ENCODE measurements around the gene RNF157. TPM values are rescaled to one million over a fixed set of nuclear protein-coding genes. Genes with fewer than 3 reads are reported as not detected.
"Not testable (repeated sequence)": the region's sequence is repeated elsewhere in the genome, so short reads cannot be mapped to it uniquely, and the experiment has no call there.

RNF157 gene
- total and polyA plus RNA-seq, 9 donors = 1.3 to 4.3 (median 2.5) TPM

GRCh38 chr17:76247304-76247703, 7.0 kb upstream of the RNF157 start:
- DNase-seq = no peak
- Histone ChIP-seq H3K9me3 (no peaks in the 10 kb centered on the region), H3K4me3 (no peak overlapping the region), H3K27me3 (no peaks in the 10 kb centered on the region), H3K4me1 (ENCODE audit: insufficient read depth) (no peaks in the 10 kb centered on the region), H3K27ac (no peak overlapping the region), H3K36me3 (no peaks in the 10 kb centered on the region)
- no peak for TF ChIP-seq POLR2A (IDR thresholded peaks at IDR 0.05)
- TF ChIP-seq CTCF (IDR thresholded peaks at IDR 0.05) = no peak
- TF ChIP-seq EP300 (IDR thresholded peaks at IDR 0.05) = no peak
- 83 to 89% (median 83%) methylated on average over 8 of the region's 8 CpGs for WGBS, 3 donors
- intact Hi-C loops (cut with DNase I) = no loop called here

GRCh38 chr17:76246080-76247066, 6.1 kb upstream of the RNF157 start:
- Histone ChIP-seq H3K36me3 (no peaks in the 10 kb centered on the region), H3K27me3 (no peaks in the 10 kb centered on the region), H3K9me3 (no peaks in the 10 kb centered on the region), H3K27ac (no peak overlapping the region), H3K4me1 (ENCODE audit: insufficient read depth) (no peaks in the 10 kb centered on the region), H3K4me3 (no peak overlapping the region)
- intact Hi-C loops (cut with DNase I) = no loop called here
- WGBS, 3 donors = 64 to 73% (median 67%) methylated on average over 7 of the region's 7 CpGs
- no peak for DNase-seq
- TF ChIP-seq EP300 (IDR thresholded peaks at IDR 0.05) = no peak
- TF ChIP-seq POLR2A (IDR thresholded peaks at IDR 0.05) = no peak
- no peak for TF ChIP-seq CTCF (IDR thresholded peaks at IDR 0.05)

- H3K9me3 ChIP-seq; H3K27me3 ChIP-seq; H3K4me1 ChIP-seq (ENCODE audit: insufficient read depth); intact Hi-C loops (cut with DNase I); H3K36me3 ChIP-seq; H3K4me3 ChIP-seq; H3K27ac ChIP-seq; DNase-seq: not testable (repeated sequence)
- 87 to 97% (median 93%) methylated on average over 8 of the region's 8 CpGs for WGBS, 3 donors
Observed at GRCh38 chr17:76244721-76245120, 4.4 kb upstream of the RNF157 start.

GRCh38 chr17:76243826-76244679, 3.8 kb upstream of the RNF157 start:
- Histone ChIP-seq H3K27ac (no peak overlapping the region), H3K4me1 (ENCODE audit: insufficient read depth) (no peaks in the 10 kb centered on the region), H3K9me3 (no peaks in the 10 kb centered on the region), H3K27me3 (no peaks in the 10 kb centered on the region), H3K36me3 (no peaks in the 10 kb centered on the region), H3K4me3 (no peak overlapping the region)
- DNase-seq = no peak
- TF ChIP-seq EP300 (IDR thresholded peaks at IDR 0.05) = no peak
- TF ChIP-seq POLR2A (IDR thresholded peaks at IDR 0.05) = no peak
- no peak for TF ChIP-seq CTCF (IDR thresholded peaks at IDR 0.05)
- intact Hi-C loops (cut with DNase I) = no loop called here
- 71 to 78% (median 76%) methylated on average over 12 of the region's 12 CpGs for WGBS, 3 donors

Data from ovary (tissue), 9 donors.